Measurements from ENCODE around the gene PAPSS1.

DNA sequence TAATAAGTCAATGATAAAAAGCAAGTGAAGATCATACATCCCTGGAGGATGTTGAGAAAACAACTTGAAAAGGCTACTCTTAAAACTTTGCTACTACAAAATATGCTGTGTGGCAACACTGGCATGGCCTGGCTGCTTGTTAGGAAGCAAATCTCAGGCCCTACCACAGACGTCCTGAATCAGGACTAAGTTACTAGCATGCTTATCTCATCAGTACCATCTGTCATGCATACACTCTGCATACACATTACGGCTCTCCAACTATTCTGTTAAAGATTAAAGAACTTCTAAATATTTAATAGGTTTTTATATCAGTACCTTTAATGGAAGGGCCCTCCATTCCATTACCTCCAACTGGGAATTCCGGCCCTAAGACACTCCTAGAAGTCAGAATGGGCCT is 8.2 kb downstream of the PAPSS1 start:
- TF ChIP-seq CTCF (IDR thresholded peaks at IDR 0.05; ENCODE audit: poor library complexity, severe bottlenecking) (no peak), SMC3 (conservative IDR thresholded peaks at IDR 0.05; ENCODE audit: poor library complexity) (no peak)

Measured in neural cell (in vitro differentiated cells).